BE2C (cell line): Measurements from ENCODE around the gene NRXN3.

Source experiments
- DNase-seq: peaks from one replicate; pipeline ENCODE4 v3.0.0-alpha.2; 2020
- H3K27me3 ChIP-seq: fragments of 250-450 bp; sonication (Bioruptor Pico); 2 replicates; pipeline ENCODE4 v1.5.1; 2020; ENCODE audit warnings: mild to moderate bottlenecking
- H3K36me3 ChIP-seq: fragments of 250-450 bp; sonication (Bioruptor Pico); 2 replicates; pipeline ENCODE4 v1.5.1; 2020; ENCODE audit warnings: mild to moderate bottlenecking
- H3K4me1 ChIP-seq: fragments of 250-450 bp; sonication (Bioruptor Pico); 2 replicates; pipeline ENCODE4 v1.5.1; 2020
- H3K4me3 ChIP-seq: 2 replicates; pipeline ENCODE4 v1.5.1; 2011; ENCODE audit warnings: low read depth, low read length
- H3K9me3 ChIP-seq: fragments of 250-450 bp; sonication (Bioruptor Pico); 2 replicates; pipeline ENCODE4 v1.5.1; 2020
- CTCF ChIP-seq: IDR thresholded peaks from 2 replicates; pipeline ENCODE4 v1.5.1; 2012; ENCODE audit warnings: mild to moderate bottlenecking, low read depth, low read length

Gene NRXN3

GRCh38 chr14:79050787-79051727 lies 880.9 kb downstream of the NRXN3 start:
- Histone ChIP-seq H3K36me3 (no peaks in the 10 kb centered on the region), H3K4me3 (no peak overlapping the region), H3K27me3 (no peaks in the 10 kb centered on the region), H3K9me3 (no peaks in the 10 kb centered on the region), H3K4me1 (no peaks in the 10 kb centered on the region)
- TF ChIP-seq CTCF: no peak
- no peak for DNase-seq

- H3K4me3 ChIP-seq: no peak overlapping the region
- no peak for DNase-seq
- TF ChIP-seq CTCF: no peak
These were observed 881.6 kb downstream of the NRXN3 start for GRCh38 chr14:79051742-79052141.

DNA sequence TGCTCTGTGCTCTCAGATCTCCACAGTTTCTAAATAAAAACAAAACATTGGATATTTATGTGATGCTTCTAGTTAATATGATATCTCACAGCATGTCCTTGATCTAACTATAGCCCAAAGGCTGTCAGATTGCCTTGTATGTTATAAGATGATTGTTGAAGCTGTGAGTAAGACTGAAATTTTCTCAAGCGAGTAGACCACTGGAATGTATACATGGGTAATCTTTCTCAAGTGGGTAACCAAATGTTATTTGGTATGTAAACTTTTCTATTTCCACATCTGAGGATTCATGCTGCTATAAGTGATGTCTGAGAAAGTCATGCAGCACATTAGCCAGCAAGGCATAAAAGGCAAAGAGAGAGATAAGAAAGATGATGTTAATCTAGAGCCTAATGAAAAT lies 886.7 kb downstream of the NRXN3 start:
- no peaks in the 10 kb centered on the region for H3K27me3 ChIP-seq
- H3K4me3 ChIP-seq: no peak overlapping the region
- H3K4me1 ChIP-seq: no peaks in the 10 kb centered on the region
- DNase-seq: no peak
- H3K36me3 ChIP-seq: no peaks in the 10 kb centered on the region
- no peak for TF ChIP-seq CTCF
- no peaks in the 10 kb centered on the region for H3K9me3 ChIP-seq

More at GRCh38 chr14:79051742-79052141, 881.6 kb downstream of the NRXN3 start:
- Histone ChIP-seq H3K27me3 (no peaks in the 10 kb centered on the region), H3K9me3 (no peaks in the 10 kb centered on the region), H3K4me1 (no peaks in the 10 kb centered on the region), H3K36me3 (no peaks in the 10 kb centered on the region)

GRCh38 chr14:79057333-79057732 lies 887.2 kb downstream of the NRXN3 start:
- Histone ChIP-seq H3K36me3 (no peaks in the 10 kb centered on the region), H3K9me3 (no peaks in the 10 kb centered on the region), H3K27me3 (no peaks in the 10 kb centered on the region), H3K4me3 (no peak overlapping the region), H3K4me1 (no peaks in the 10 kb centered on the region)
- no peak for DNase-seq
- TF ChIP-seq CTCF: no peak

DNA sequence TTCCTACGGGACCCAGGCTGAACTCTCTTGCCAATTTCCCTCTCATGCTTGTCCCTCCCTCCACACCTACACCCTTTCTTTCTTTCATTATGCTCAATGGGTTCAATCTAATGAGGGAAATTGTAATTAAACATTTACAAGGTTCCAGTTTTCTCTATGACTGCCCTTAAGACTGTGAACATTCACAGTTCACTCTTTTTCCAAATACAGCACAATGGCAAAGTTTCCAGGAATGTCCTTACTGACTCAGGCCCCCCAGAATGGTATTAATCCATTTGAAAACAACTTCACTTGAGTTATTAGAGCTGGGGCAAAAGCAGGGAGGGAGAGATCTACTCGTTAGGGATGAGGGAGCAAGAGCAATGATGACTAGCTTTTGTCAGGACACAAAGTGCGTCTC lies 892.1 kb downstream of the NRXN3 start:
- TF ChIP-seq CTCF: no peak
- Histone ChIP-seq H3K4me3 (no peak overlapping the region), H3K9me3 (no peaks in the 10 kb centered on the region), H3K4me1 (no peaks in the 10 kb centered on the region), H3K36me3 (no peaks in the 10 kb centered on the region), H3K27me3 (no peaks in the 10 kb centered on the region)
- DNase-seq: no peak

- no peak for DNase-seq
- TF ChIP-seq CTCF: no peak
- Histone ChIP-seq H3K36me3 (no peaks in the 10 kb centered on the region), H3K4me3 (no peak overlapping the region), H3K27me3 (no peaks in the 10 kb centered on the region), H3K4me1 (no peaks in the 10 kb centered on the region), H3K9me3 (no peaks in the 10 kb centered on the region)
These were observed 894.0 kb downstream of the NRXN3 start for GRCh38 chr14:79064214-79064613.
